ENCODE measurements around the gene GABRR2.

The GABRR2 gene

DNA sequence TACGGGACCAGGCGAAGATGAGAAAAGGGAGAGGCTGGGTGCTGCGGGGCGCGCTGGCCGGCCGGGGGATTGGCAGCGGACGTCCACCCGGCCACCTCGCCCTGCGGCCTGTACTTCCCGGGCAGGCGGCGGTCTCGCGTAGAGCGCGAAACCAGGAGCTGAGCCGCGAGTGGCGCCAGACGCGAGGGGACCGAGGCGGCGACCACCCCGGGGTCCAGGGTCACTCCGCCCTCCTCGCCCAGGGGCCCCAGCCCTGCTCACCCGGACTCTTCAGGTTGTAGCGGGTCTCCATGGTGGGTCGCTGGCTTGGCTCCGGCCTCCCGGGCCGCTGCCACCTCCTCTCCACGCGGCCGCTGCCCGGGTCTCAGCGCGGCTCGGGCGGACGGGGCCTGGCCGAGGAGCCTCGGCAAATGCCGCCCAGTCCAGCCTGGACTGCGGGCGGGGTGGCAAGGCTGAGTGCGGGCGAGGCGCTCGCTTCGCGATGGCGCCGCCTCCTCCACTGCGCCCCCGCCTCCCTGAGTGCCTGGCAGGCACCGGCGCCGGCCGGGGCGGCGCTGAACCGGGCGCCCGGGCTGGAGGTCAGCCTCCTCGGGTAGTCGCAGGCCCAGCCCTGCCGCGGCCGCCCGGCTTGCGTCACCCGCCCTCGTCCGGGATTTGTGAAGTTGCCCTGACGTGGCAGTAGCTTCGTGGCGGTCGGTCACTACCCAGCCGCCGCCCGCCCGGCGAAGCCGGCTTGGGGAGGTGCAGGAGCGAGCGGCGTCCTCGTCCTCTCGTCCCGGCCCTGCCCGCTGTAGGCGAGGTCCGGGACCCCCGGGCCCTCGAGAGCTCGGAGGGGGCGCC lies 37.4 kb upstream of the GABRR2 start, which contains the start of gene UBE2J1:
Gene UBE2J1, minus strand, starts transcription at position 445 of the 840 bp plus-strand sequence. Its CDS starts 153 bp downstream, at position 292.
- TF ChIP-seq, protein P1, sequence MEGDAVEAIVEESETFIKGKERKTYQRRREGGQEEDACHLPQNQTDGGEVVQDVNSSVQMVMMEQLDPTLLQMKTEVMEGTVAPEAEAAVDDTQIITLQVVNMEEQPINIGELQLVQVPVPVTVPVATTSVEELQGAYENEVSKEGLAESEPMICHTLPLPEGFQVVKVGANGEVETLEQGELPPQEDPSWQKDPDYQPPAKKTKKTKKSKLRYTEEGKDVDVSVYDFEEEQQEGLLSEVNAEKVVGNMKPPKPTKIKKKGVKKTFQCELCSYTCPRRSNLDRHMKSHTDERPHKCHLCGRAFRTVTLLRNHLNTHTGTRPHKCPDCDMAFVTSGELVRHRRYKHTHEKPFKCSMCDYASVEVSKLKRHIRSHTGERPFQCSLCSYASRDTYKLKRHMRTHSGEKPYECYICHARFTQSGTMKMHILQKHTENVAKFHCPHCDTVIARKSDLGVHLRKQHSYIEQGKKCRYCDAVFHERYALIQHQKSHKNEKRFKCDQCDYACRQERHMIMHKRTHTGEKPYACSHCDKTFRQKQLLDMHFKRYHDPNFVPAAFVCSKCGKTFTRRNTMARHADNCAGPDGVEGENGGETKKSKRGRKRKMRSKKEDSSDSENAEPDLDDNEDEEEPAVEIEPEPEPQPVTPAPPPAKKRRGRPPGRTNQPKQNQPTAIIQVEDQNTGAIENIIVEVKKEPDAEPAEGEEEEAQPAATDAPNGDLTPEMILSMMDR (IDR thresholded peaks at IDR 0.05; ENCODE audit: poor library complexity, severe bottlenecking): no peak
- ATAC-seq (ENCODE audit: low read depth) (peak; percentile 89), DNase-seq (ENCODE audit: low spot score) (peak; percentile 85)
- Histone ChIP-seq H3K4me3 (ENCODE audit: severe bottlenecking) (peak within 1 kb of the TSS; percentile 58), H3K36me3 (ENCODE audit: low read depth) (no peaks in the 10 kb centered on the region), H3K27ac (ENCODE audit: poor library complexity, severe bottlenecking) (peak within 1 kb of the TSS; percentile 47), H3K27me3 (ENCODE audit: insufficient read depth, poor library complexity, severe bottlenecking) (no peaks in the 10 kb centered on the region), H3K9me3 (ENCODE audit: severe bottlenecking) (no peaks in the 10 kb centered on the region), H3K4me1 (ENCODE audit: insufficient read depth, poor library complexity, severe bottlenecking) (peaks cover 10% of the 10 kb centered on the region)

DNA sequence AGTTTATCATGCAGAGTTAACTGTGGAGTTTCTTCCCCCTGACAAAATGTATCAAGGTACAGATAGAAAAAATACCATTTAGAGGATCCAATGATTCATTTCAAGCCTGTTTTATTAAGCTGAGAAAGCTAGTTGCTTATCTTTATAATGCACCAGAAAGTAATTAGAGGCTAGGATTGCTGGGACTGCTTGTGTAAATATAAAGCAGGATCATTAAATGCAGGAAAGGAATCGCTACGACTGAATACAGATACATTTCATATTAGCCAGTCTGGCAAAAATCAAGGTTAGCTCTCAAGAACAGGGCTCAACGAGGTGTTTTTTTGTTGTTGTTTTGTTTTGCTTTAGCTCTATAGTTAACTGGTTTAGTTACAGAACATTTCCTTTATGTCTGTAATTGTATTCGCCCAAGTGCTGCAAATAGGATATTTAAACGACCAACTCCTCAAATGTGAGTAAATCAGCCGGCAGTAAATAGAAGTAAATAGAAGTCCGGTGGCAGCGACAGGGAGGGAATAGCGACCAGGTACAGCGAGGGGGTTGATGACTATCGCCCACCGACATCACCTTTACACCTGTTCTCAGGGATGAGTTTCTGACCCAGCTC lies 36.7 kb upstream of the GABRR2 start:
- Histone ChIP-seq H3K27ac (ENCODE audit: poor library complexity, severe bottlenecking) (peak overlapping the region; percentile 47), H3K9me3 (ENCODE audit: severe bottlenecking) (no peaks in the 10 kb centered on the region), H3K4me1 (ENCODE audit: insufficient read depth, poor library complexity, severe bottlenecking) (peaks cover 13% of the 10 kb centered on the region), H3K27me3 (ENCODE audit: insufficient read depth, poor library complexity, severe bottlenecking) (no peaks in the 10 kb centered on the region), H3K36me3 (ENCODE audit: low read depth) (no peaks in the 10 kb centered on the region), H3K4me3 (ENCODE audit: severe bottlenecking) (peak overlapping the region; percentile 58)
- DNase-seq (ENCODE audit: low spot score) (no peak), ATAC-seq (ENCODE audit: low read depth) (no peak)
- TF ChIP-seq, protein P1 (IDR thresholded peaks at IDR 0.05; ENCODE audit: poor library complexity, severe bottlenecking): no peak

DNA sequence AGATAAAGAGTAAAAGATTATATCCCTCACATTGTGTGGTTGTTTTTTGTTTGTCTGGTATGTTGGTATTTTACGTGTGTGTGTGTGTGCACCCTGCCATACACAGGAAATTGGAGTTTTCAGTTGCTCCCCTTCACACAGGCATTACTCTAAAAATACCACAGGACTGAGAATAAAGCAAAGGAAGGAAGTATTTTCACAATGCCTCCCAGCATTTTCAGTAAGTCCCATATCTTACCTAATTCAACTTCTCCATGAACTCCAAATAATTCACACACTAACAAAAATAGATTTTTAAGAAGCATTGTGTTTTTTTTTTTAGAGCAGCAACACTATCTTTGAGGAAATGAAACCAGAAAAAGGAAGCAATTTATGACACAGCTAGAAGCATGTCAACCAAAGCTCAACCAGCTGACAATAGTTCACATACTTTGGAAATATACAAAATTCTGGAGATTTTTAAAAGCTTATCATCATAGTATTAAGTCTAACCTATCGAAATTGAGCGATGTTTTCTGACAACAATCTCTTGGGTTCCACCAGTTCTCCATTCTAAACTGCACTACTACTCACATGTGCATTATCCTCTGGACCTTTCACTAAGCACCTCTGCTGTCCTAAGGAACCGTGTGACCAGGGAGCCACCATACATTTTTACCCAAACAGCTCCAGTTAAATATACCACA lies 35.3 kb upstream of the GABRR2 start:
- no peak overlapping the region for H3K27ac ChIP-seq (ENCODE audit: poor library complexity, severe bottlenecking)
- H3K4me3 ChIP-seq (ENCODE audit: severe bottlenecking): no peak overlapping the region
- peaks cover 14% of the 10 kb centered on the region for H3K4me1 ChIP-seq (ENCODE audit: insufficient read depth, poor library complexity, severe bottlenecking)
- no peaks in the 10 kb centered on the region for H3K27me3 ChIP-seq (ENCODE audit: insufficient read depth, poor library complexity, severe bottlenecking)
- H3K36me3 ChIP-seq (ENCODE audit: low read depth): no peaks in the 10 kb centered on the region
- TF ChIP-seq, protein P1 (IDR thresholded peaks at IDR 0.05; ENCODE audit: poor library complexity, severe bottlenecking): no peak
- no peaks in the 10 kb centered on the region for H3K9me3 ChIP-seq (ENCODE audit: severe bottlenecking)
- DNase-seq (ENCODE audit: low spot score): no peak
- no peak for ATAC-seq (ENCODE audit: low read depth)

DNA sequence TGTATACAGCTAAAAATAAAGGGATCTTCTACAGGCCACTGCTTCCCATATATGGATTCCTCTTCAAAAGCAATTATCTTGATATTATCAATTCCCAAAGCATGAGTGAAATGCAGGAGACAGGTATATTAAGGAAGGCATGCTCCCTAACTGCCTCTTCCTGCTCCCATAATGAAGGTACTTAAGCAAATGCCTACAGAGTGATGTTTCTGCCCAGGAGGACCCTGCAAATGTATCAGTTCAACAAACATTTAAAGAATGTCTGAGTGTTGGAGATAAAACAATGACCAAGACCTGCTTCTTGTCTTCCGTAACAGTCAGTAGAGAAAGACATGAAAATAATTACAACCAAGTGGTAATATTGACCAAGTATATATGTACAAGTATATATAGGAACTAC lies 33.3 kb upstream of the GABRR2 start:
- H3K27me3 ChIP-seq (ENCODE audit: insufficient read depth, poor library complexity, severe bottlenecking): no peaks in the 10 kb centered on the region
- no peak overlapping the region for H3K27ac ChIP-seq (ENCODE audit: poor library complexity, severe bottlenecking)
- H3K36me3 ChIP-seq (ENCODE audit: low read depth): peaks cover 4% of the 10 kb centered on the region; the same call in 1 of the 2 replicates
- no peak overlapping the region for H3K4me3 ChIP-seq (ENCODE audit: severe bottlenecking)
- no peaks in the 10 kb centered on the region for H3K9me3 ChIP-seq (ENCODE audit: severe bottlenecking)
- H3K4me1 ChIP-seq (ENCODE audit: insufficient read depth, poor library complexity, severe bottlenecking): peaks cover 14% of the 10 kb centered on the region
- ATAC-seq (ENCODE audit: low read depth) (no peak), DNase-seq (ENCODE audit: low spot score) (no peak)
- TF ChIP-seq, protein P1 (IDR thresholded peaks at IDR 0.05; ENCODE audit: poor library complexity, severe bottlenecking): no peak
